Fibroblast of skin of left biceps (primary cell): Measurements from ENCODE around the gene YIPF6.
"Not testable (repeated sequence)": the region's sequence is repeated elsewhere in the genome, so short reads cannot be mapped to it uniquely, and the experiment has no call there.

Source experiments
- DNase-seq, 2 experiments: peaks; one replicate each; pipeline ENCODE4 v3.0.0-alpha.2; 2013; ENCODE audit warnings: low read depth in 2 of 2

YIPF6 gene

GRCh38 chrX:68506649-68507048 lies 7.8 kb downstream of the YIPF6 start:
- DNase-seq, result no peak

GRCh38 chrX:68508799-68509198 lies 9.9 kb downstream of the YIPF6 start:
- no peak for DNase-seq

GRCh38 chrX:68511255-68511654 lies 12.4 kb downstream of the YIPF6 start:
- no peak for DNase-seq

GRCh38 chrX:68524680-68525079 lies 25.8 kb downstream of the YIPF6 start:
- DNase-seq, result not testable (repeated sequence)

GRCh38 chrX:68532831-68533533 lies 34.1 kb downstream of the YIPF6 start:
- no peak for DNase-seq

- DNase-seq, result no peak
Observed at GRCh38 chrX:68533656-68534055, 34.8 kb downstream of the YIPF6 start.

- DNase-seq, result no peak
Observed at GRCh38 chrX:68534691-68535090, 35.8 kb downstream of the YIPF6 start.

GRCh38 chrX:68536429-68536828 lies 37.6 kb downstream of the YIPF6 start:
- DNase-seq, result no peak

GRCh38 chrX:68536884-68537283 lies 38.0 kb downstream of the YIPF6 start:
- no peak for DNase-seq

- no peak for DNase-seq
Observed at GRCh38 chrX:68550193-68550592, 51.3 kb downstream of the YIPF6 start.

GRCh38 chrX:68556036-68556435 lies 57.2 kb downstream of the YIPF6 start:
- no peak for DNase-seq

- DNase-seq, result not testable (repeated sequence)
Observed at GRCh38 chrX:68557126-68557525, 58.3 kb downstream of the YIPF6 start.

- DNase-seq, result not testable (repeated sequence)
Observed at GRCh38 chrX:68559905-68560304, 61.1 kb downstream of the YIPF6 start.

GRCh38 chrX:68568136-68568535 lies 69.3 kb downstream of the YIPF6 start:
- no peak for DNase-seq

GRCh38 chrX:68570598-68570997 lies 71.7 kb downstream of the YIPF6 start:
- DNase-seq, result no peak

- no peak for DNase-seq
Observed at GRCh38 chrX:68571292-68571609, 72.4 kb downstream of the YIPF6 start.

GRCh38 chrX:68571610-68572311 lies 72.9 kb downstream of the YIPF6 start:
- peak in 1 of 2 experiments; percentile 6 for DNase-seq

GRCh38 chrX:68574240-68574639 lies 75.4 kb downstream of the YIPF6 start:
- no peak for DNase-seq

GRCh38 chrX:68579810-68580209 lies 81.0 kb downstream of the YIPF6 start:
- DNase-seq, result no peak

GRCh38 chrX:68584221-68584620 lies 85.4 kb downstream of the YIPF6 start:
- no peak for DNase-seq
